ENCODE data around the gene S100G. TPM values are rescaled to one million over a fixed set of nuclear protein-coding genes. Genes with fewer than 3 reads are reported as not detected.
A peak's percentile ranks its signal among the peaks of the same experiment; 100 is the strongest.
"Not testable (repeated sequence)": the region's sequence is repeated elsewhere in the genome, so short reads cannot be mapped to it uniquely, and the experiment has no call there.

Gene S100G, protein sequence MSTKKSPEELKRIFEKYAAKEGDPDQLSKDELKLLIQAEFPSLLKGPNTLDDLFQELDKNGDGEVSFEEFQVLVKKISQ
- not detected for polyA plus RNA-seq (2013, experiment 1 of 2)
- polyA plus RNA-seq (2013, experiment 2 of 2) = not detected

DNA sequence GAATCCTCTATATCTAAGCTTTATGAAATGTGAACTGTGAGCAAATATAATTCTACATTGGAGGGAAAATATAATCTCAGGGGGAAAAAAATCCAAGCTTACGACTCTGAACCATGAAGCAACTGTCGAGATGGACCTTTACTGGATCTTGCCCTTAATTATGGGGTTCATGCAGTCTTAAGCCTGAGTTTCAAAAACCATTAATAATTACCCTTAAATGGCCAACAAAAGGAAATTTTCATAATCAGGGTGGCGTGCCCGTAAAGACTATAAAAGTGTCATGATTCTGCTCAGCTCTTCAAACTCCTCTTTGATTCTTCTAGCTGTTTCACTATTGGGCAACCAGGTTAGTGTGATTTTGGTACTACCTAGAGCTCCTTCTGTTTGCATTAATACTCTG is at the start of gene S100G:
TSS of gene S100G (plus strand) at position 301 of the 400 bp plus-strand sequence. CDS start 849 bp downstream, outside the sequence.
- Histone ChIP-seq H3K4me3 (ENCODE audit: low read length) (no peak within 1 kb of the TSS), H3K4me1 (ENCODE audit: insufficient read depth, low read length) (peaks cover 7% of the 10 kb centered on the region; the same call in 1 of the 2 replicates), H3K9me3 (ENCODE audit: insufficient read depth, low read depth, low read length) (no peaks in the 10 kb centered on the region), H3K9ac (ENCODE audit: low read depth, low read length) (no peak within 1 kb of the TSS), H3K27ac (ENCODE audit: low read depth, low read length) (no peak within 1 kb of the TSS), H3K27me3 (ENCODE audit: insufficient read depth, low read length) (no peaks in the 10 kb centered on the region), H3K36me3 (ENCODE audit: insufficient read depth, low read length) (peaks cover 22% of the 10 kb centered on the region; the same call in 1 of the 2 replicates)
- 98% methylated on average over 4 of the region's 4 CpGs for WGBS

DNA sequence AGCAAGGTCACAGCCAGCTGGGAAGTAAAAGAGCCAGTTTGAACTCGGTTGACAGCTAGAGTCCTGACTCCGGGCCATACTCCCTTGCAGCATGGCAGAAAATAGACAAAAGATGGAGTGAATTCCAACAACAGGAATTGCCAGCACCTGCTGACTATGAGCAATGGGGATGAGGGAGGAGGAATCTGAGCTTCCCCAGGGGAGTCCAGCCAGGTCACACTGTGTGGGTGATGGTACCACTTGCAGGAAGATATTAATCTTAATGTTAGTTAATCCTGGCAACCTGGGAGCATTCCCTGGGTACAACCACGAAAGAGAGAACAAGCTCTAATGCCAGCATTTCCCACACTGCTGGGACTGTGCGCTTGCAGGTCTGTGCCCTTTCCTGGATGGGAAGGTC is 48.1 kb upstream of the S100G start:
- H3K9ac ChIP-seq (ENCODE audit: low read depth, low read length) = no peak overlapping the region
- no peak overlapping the region for H3K27ac ChIP-seq (ENCODE audit: low read depth, low read length)
- 92% methylated on average over 4 of the region's 4 CpGs for WGBS

DNA sequence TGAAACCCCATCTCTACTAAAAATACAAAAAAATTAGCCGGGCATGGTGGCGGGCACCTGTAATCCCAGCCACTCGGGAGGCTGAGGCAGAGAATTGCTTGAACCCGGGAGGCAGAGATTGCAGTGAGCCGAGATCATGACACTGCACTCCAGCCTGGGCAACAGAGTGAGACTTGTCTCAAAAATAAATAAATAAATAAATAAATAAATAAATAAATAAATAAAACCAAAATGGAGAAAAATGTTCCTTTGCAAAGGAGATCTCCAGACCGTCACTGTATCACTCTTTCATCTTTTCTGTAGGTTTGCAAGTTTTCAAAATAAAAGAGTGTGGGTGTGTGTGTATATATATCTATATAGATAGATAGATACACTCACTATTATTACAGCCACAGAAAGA is 46.7 kb upstream of the S100G start:
- not testable (repeated sequence) for H3K27ac ChIP-seq (ENCODE audit: low read depth, low read length); H3K4me1 ChIP-seq (ENCODE audit: insufficient read depth, low read length); H3K4me3 ChIP-seq (ENCODE audit: low read length); H3K9me3 ChIP-seq (ENCODE audit: insufficient read depth, low read depth, low read length); H3K27me3 ChIP-seq (ENCODE audit: insufficient read depth, low read length); H3K9ac ChIP-seq (ENCODE audit: low read depth, low read length)
- WGBS = 96% methylated on average over 4 of the region's 6 CpGs
- H3K36me3 ChIP-seq (ENCODE audit: insufficient read depth, low read length) = peaks cover 24% of the 10 kb centered on the region

More for the DNA sequence above, 48.1 kb upstream of the S100G start:
- H3K27me3 ChIP-seq (ENCODE audit: insufficient read depth, low read length) = no peaks in the 10 kb centered on the region
- no peaks in the 10 kb centered on the region for H3K9me3 ChIP-seq (ENCODE audit: insufficient read depth, low read depth, low read length)
- H3K4me1 ChIP-seq (ENCODE audit: insufficient read depth, low read length) = no peaks in the 10 kb centered on the region
- peaks cover 15% of the 10 kb centered on the region for H3K36me3 ChIP-seq (ENCODE audit: insufficient read depth, low read length)
- no peak overlapping the region for H3K4me3 ChIP-seq (ENCODE audit: low read length)

DNA sequence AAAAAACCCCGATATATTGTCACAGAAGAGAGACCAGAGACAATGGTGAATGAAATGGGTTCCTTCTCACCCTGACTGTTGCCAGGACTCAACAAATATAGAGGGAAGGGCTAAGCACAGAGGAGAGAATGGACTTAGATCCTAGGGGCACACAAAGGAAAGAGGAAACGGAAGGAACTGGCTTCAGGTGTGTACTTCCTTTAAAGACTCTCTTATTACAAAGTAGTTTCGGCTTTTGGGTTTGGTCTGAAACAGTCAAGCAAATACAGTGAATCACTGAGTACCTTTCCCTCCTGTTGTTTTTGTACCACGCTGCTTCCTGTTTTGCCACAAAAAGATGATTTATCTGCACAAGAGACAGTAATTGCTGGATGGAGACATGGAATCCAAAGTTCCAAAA is 46.1 kb upstream of the S100G start:
- H3K27ac ChIP-seq (ENCODE audit: low read depth, low read length) = no peak overlapping the region
- H3K9ac ChIP-seq (ENCODE audit: low read depth, low read length) = no peak overlapping the region
- H3K36me3 ChIP-seq (ENCODE audit: insufficient read depth, low read length) = peaks cover 27% of the 10 kb centered on the region
- H3K27me3 ChIP-seq (ENCODE audit: insufficient read depth, low read length) = no peaks in the 10 kb centered on the region
- no peak overlapping the region for H3K4me3 ChIP-seq (ENCODE audit: low read length)
- WGBS = 100% methylated on average over 3 of the region's 4 CpGs
- no peaks in the 10 kb centered on the region for H3K9me3 ChIP-seq (ENCODE audit: insufficient read depth, low read depth, low read length)
- no peaks in the 10 kb centered on the region for H3K4me1 ChIP-seq (ENCODE audit: insufficient read depth, low read length)

DNA sequence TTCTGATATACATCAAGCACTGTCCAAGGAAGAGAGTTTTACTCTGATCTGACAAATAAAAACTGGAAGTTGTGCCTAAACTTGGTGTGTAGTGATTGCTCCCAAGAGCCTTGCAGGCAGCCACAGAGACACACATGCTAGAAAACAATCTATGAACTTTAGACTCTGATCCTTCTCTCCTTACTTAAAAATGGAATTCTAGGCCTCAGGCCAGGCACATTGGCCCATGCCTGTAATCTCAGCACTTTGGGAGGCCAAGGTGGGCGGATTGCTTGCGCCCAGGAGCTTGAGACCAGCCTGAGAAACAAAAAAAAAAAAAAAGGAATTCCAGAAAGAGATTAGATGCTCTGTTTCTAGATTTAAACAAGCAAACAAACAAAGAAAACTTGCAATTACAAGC is 45.6 kb upstream of the S100G start:
- Histone ChIP-seq H3K4me1 (ENCODE audit: insufficient read depth, low read length) (no peaks in the 10 kb centered on the region), H3K4me3 (ENCODE audit: low read length) (no peak overlapping the region), H3K36me3 (ENCODE audit: insufficient read depth, low read length) (peaks cover 32% of the 10 kb centered on the region), H3K27ac (ENCODE audit: low read depth, low read length) (no peak overlapping the region), H3K9me3 (ENCODE audit: insufficient read depth, low read depth, low read length) (no peaks in the 10 kb centered on the region), H3K27me3 (ENCODE audit: insufficient read depth, low read length) (no peaks in the 10 kb centered on the region), H3K9ac (ENCODE audit: low read depth, low read length) (no peak overlapping the region)
- 70% methylated on average over 2 of the region's 2 CpGs for WGBS

DNA sequence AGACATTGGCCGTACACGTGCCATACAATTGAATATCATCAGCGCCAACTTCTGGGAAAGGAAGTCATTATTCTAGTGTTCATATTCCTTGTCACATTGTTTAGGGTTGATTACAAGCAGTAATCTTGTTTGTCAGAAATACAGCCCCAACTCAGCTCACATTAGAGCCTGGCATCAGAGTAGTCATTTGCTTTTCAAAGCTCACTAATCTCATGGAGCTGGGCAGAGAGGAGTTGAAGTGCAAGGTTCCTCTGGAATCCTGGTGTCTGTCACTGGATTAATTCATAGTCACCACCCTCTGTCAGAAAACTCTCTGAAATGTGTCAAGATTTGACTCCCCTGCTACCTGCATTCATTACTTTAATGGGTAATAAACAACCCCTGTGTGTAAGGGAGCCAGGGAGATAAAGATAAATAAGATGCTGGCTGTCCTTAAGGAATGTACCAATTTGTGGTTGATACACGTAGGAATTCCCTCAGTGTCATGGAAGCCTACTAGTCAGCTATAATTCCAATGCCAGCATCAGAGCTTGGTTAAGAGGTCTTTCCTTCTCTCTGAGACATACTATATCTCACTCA is 43.7 kb upstream of the S100G start:
- WGBS = 87% methylated on average over 4 of the region's 4 CpGs
- H3K27me3 ChIP-seq (ENCODE audit: insufficient read depth, low read length) = no peaks in the 10 kb centered on the region
- peaks cover 46% of the 10 kb centered on the region for H3K36me3 ChIP-seq (ENCODE audit: insufficient read depth, low read length)
- no peaks in the 10 kb centered on the region for H3K4me1 ChIP-seq (ENCODE audit: insufficient read depth, low read length)
- H3K4me3 ChIP-seq (ENCODE audit: low read length) = no peak overlapping the region
- H3K9me3 ChIP-seq (ENCODE audit: insufficient read depth, low read depth, low read length) = no peaks in the 10 kb centered on the region
- no peak overlapping the region for H3K27ac ChIP-seq (ENCODE audit: low read depth, low read length)
- no peak overlapping the region for H3K9ac ChIP-seq (ENCODE audit: low read depth, low read length)

DNA sequence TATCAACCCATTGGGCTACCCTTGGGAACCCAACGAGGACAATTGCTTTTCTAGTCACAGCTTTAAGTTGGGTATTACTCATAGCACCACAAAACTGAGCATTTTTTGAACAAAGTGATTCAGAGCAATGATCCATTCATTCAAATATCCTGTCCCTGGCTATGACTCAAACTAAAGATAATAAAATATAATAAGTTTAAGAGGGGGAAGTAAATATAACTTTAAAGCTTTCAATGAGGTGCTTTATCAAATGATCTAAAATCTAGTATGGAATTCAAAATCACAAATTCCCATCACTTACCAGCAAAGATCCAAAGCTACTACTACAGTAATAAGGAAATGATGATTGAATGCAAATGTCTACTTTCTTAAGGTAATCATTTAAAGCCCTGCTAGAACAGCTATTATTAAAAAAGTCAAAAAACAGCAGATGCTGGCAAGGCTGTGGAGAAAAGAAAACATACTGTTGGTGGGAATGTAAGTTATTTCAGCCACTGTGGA is 39.8 kb upstream of the S100G start:
- WGBS = 91% methylated on average over 1 of the region's 1 CpG
- H3K4me1 ChIP-seq (ENCODE audit: insufficient read depth, low read length) = peaks cover 13% of the 10 kb centered on the region; the same call in 1 of the 2 replicates
- no peak overlapping the region for H3K9ac ChIP-seq (ENCODE audit: low read depth, low read length)
- H3K27me3 ChIP-seq (ENCODE audit: insufficient read depth, low read length) = no peaks in the 10 kb centered on the region
- H3K9me3 ChIP-seq (ENCODE audit: insufficient read depth, low read depth, low read length) = no peaks in the 10 kb centered on the region
- no peak overlapping the region for H3K4me3 ChIP-seq (ENCODE audit: low read length)
- H3K36me3 ChIP-seq (ENCODE audit: insufficient read depth, low read length) = peaks cover 44% of the 10 kb centered on the region
- no peak overlapping the region for H3K27ac ChIP-seq (ENCODE audit: low read depth, low read length)

DNA sequence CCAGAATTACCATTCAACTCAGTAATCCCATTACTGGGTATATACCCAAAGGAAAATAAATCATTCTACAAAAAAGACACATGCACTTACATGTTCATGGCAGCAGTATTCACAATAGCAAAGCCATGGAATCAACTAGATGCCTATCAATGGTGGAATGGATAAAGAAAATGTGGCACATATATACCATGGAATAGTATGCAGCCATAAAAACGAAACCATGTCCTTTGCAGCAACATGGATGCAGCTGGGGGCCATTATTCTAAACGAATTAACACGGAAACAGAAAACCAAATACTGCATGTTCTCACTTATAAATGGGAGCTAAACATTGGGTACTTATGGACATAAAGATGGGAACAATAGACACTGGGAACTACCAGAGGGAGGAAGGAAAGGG is 39.3 kb upstream of the S100G start:
- H3K9me3 ChIP-seq (ENCODE audit: insufficient read depth, low read depth, low read length); H3K27me3 ChIP-seq (ENCODE audit: insufficient read depth, low read length); H3K4me3 ChIP-seq (ENCODE audit: low read length); H3K27ac ChIP-seq (ENCODE audit: low read depth, low read length); H3K9ac ChIP-seq (ENCODE audit: low read depth, low read length): not testable (repeated sequence)
- Histone ChIP-seq H3K4me1 (ENCODE audit: insufficient read depth, low read length) (peaks cover 13% of the 10 kb centered on the region; the same call in 1 of the 2 replicates), H3K36me3 (ENCODE audit: insufficient read depth, low read length) (peaks cover 47% of the 10 kb centered on the region)
- WGBS = 100% methylated on average over 3 of the region's 3 CpGs

DNA sequence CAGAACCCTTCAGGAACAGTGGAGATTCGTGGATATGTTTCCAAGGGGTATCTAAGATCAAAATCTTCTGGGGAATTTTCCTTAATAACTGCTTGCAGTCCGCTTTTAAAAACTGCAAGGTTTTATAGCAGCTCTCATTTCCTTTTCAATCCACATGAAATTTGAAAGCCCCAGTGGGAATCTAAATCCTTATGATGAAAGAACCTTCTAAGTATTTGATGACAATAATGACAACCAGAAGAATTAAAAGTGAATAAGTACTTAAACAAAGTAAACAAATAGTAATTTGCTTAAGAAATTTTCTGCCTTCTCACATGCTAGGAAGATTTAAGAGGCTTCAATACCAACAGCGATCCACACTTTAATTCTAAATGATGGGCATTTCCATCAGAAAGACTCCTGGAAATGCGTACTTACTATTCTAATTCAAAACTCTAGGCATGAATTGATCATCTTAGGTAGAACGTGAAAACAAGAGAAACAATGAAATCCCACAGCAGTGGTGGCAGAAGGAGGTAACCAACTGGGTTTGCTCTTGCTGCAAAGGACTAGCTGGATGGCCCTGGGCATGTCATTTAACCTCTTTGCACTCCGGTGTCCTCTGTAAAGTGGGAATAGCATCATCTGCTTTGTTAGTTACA is 37.6 kb upstream of the S100G start:
- peaks cover 13% of the 10 kb centered on the region; the same call in 1 of the 2 replicates for H3K4me1 ChIP-seq (ENCODE audit: insufficient read depth, low read length)
- H3K27ac ChIP-seq (ENCODE audit: low read depth, low read length) = peak overlapping the region; percentile 93; the same call in 1 of the 2 replicates
- 9% methylated on average over 5 of the region's 6 CpGs for whole genome bisulfite sequencing
- no peaks in the 10 kb centered on the region for H3K27me3 ChIP-seq (ENCODE audit: insufficient read depth, low read length)
- peaks cover 50% of the 10 kb centered on the region for H3K36me3 ChIP-seq (ENCODE audit: insufficient read depth, low read length)
- H3K9ac ChIP-seq (ENCODE audit: low read depth, low read length) = 0 out of 2 replicates have a peak overlapping the region, but pooled peaks have one; percentile 20
- H3K9me3 ChIP-seq (ENCODE audit: insufficient read depth, low read depth, low read length) = no peaks in the 10 kb centered on the region
- no peak overlapping the region for H3K4me3 ChIP-seq (ENCODE audit: low read length)

DNA sequence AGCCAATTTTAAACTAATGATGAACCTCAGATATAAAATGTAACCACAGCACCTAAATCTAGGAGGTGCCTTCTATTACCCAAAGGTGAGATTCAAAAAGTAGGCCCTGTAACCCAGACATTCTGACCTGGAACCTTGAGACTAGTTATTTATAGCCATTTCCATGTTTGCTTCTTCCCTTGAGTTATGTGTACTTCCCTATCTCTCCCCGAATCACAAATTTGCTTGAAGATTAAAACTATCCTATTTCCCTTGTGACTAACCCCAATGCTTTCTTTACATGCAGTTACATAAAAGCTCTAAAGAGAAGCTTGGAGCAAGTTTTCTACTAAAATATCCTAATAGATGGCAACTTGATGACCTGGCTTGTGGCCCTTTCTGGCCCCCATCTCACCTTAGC is 32.6 kb upstream of the S100G start:
- Histone ChIP-seq H3K9ac (ENCODE audit: low read depth, low read length) (no peak overlapping the region), H3K36me3 (ENCODE audit: insufficient read depth, low read length) (peaks cover 38% of the 10 kb centered on the region), H3K27ac (ENCODE audit: low read depth, low read length) (no peak overlapping the region), H3K27me3 (ENCODE audit: insufficient read depth, low read length) (no peaks in the 10 kb centered on the region), H3K9me3 (ENCODE audit: insufficient read depth, low read depth, low read length) (no peaks in the 10 kb centered on the region), H3K4me3 (ENCODE audit: low read length) (no peak overlapping the region), H3K4me1 (ENCODE audit: insufficient read depth, low read length) (peaks cover 5% of the 10 kb centered on the region; the same call in 1 of the 2 replicates)
- WGBS = 90% methylated on average over 1 of the region's 1 CpG

DNA sequence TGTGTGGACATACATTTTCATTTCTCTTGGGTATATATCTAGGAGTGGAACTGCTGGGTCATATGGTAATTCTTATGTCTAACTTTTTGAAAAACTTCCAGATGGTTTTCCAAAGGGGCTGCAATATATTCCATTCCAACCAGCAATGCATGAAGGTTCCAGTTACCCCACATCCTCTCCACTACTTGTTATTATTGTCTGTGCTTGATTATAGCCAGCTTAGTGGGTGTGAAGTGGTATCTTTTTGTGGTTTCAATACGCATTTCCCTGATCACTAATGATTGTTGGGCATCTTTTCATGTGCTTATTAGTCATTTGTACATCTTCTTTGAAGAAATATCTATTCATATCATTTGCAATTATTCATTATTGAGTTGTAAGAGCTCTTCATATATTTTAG is 31.5 kb upstream of the S100G start:
- peaks cover 38% of the 10 kb centered on the region for H3K36me3 ChIP-seq (ENCODE audit: insufficient read depth, low read length)
- WGBS = no CpG with 5 or more reads among the region's 1 CpG

More for the DNA sequence above, 31.5 kb upstream of the S100G start:
- Histone ChIP-seq H3K9me3 (ENCODE audit: insufficient read depth, low read depth, low read length) (no peaks in the 10 kb centered on the region), H3K4me3 (ENCODE audit: low read length) (no peak overlapping the region), H3K27ac (ENCODE audit: low read depth, low read length) (no peak overlapping the region), H3K9ac (ENCODE audit: low read depth, low read length) (no peak overlapping the region), H3K4me1 (ENCODE audit: insufficient read depth, low read length) (no peaks in the 10 kb centered on the region), H3K27me3 (ENCODE audit: insufficient read depth, low read length) (no peaks in the 10 kb centered on the region)
